HG02938 (cell line): ENCODE measurements around the gene CRTAP.
"Not testable (repeated sequence)": the region's sequence is repeated elsewhere in the genome, so short reads cannot be mapped to it uniquely, and the experiment has no call there.

Source experiments
- ATAC-seq: cut with Tn5 transposase; IDR thresholded peaks from one replicate; pipeline ENCODE4 v1.9.1; 2021; ENCODE audit warnings: mild to moderate bottlenecking, moderate library complexity; ENCODE audit not compliant: unreplicated experiment

The CRTAP gene

DNA sequence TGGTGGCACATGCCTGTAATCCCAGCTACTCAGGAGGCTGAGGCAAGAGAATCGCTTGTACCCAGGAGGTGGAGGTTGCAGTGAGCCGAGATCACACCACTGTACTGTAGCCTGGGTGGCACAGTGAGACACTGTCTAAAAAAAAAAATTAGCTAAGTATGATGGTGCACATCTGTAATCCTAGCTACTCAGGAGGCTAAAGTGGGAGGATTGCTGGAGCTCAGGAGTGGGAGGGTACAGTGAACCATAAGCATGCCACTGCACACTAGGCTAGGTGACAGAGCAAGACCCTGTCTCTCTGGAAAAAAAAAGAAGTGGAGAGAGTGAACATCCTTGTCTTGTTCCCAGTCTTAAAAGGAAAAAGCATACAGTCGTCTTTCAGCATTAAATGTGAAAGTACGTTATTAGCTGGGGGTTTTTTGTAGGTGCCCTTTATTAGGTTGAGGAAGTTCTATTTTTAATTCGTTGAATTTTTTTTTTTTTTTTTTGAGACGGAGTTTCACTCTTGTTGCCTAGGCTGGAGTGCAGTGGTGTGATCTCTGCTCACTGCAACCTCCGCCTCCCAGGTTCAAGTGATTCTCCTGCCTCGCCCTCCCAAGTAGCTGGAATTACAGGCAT lies 25.3 kb downstream of the CRTAP start:
- ATAC-seq: not testable (repeated sequence)

DNA sequence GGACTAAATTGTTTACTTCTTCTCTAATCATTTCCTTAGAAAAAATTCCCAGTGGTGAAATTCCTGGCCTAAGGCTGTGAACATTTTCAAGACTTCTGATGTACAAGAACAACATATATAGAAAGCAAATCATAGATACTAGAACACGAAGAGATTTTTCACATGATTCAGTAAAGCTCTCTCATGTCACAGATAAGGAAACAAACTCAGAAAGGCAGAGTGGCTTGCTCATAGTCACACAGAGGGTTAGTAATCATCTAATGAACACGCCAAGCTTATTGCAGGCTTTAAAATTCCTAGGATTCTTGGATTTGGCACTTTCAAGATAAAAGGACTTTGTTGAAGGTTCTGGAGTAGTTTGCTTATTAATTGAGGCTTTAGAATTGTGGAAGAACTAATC lies 26.2 kb downstream of the CRTAP start:
- no peak for ATAC-seq

DNA sequence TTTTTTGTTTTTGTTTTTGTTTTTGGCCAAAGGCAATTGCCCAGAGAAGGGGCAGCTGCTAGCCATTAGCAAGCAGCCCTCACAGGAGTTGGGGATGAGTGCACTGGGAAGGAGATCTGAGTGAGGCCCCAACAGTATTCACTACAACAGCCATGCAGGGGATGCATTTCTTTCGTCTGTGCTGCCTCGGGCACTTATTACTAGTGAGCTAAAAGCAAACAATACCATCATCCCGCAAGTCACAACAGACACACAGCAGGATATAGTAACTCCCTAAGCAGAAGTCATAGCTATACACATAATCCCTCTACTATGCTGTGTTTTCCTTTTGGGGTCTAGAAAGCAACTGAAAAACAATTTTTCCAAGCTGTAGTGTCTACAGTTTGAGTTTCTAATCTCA lies 27.2 kb downstream of the CRTAP start:
- ATAC-seq: no peak

DNA sequence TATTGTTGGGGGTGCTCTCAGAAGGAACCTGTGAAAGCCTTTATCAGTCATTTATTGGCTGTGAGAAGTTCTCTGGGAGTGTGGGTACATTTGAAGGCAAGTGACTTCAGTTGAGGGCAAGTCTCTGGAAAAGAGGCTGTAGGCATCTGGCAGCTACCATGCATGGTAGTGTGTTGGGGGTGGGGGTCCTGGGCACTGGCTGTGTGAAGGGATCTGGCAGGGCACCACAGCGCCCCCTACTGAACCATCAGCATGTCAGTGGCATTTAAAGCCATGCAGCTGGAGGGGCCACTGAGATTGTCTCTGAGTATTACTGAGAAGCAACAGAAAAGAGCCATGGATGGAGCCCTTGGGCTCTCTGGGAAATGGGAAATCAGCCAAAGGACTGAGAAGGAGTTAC lies 30.6 kb downstream of the CRTAP start:
- ATAC-seq: no peak

DNA sequence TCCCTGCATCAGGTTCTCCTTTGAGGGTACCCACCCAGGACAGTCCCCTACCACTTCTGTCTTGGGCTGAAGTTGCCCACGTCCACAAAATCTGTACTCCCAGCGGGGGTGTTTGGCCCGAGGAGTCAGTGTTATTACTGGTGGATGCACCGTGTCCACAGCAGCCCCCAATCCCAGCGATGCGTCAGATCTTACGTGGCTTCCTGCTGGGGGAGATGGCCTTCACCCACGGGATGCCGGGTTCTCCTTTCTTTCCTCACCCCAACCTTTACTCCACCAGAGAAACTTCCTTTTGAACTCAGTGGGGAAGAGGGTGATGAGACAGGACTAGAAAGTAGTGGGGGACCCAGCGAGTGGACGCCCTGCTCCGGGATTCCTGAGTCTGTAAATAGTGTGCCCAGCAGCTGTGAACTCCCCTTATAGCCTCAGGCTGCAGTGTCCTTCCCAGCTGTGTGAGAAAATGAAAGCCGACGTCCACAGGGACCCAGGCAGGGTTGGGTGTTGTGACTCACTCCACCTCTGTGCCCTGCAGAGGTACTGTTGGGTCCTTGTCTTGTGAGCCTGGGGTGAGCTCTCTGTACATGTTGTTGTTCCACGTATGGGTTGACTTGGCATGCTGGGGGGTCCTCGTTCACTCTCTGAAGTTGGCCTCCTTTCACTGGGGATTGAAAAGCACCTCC lies 31.5 kb downstream of the CRTAP start:
- no peak for ATAC-seq

DNA sequence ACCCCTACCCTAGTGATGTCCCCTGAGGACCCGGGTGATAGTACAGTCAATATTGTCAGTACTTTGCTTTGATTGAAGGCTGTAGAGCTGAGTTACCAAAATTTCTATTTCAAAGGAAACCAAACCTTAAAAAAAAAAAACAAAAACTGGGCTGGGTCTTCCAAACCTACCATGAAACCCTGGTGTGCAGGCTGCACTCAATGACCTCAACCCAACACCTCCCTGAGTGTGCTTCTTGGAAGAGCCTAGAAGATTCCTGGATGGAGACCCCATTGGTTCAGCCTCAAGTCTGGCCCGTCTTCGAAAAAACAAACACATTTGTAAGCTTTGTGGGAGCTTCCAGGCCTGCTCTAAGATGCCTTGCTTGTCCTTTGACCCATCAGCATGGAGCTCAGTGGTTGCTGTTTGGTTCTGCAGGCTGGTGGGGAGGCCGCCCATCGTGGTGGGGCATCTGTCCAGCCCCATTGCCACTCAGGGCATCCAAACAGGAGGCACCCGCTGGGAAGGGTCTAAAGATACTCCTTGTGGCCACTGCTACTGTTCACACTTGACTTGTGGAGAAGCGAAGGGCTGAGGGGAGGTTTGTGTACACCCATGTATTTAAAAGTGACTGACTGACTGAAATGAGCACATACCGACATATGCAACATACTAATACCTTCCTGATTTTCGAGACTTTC lies 32.2 kb downstream of the CRTAP start:
- ATAC-seq: no peak

DNA sequence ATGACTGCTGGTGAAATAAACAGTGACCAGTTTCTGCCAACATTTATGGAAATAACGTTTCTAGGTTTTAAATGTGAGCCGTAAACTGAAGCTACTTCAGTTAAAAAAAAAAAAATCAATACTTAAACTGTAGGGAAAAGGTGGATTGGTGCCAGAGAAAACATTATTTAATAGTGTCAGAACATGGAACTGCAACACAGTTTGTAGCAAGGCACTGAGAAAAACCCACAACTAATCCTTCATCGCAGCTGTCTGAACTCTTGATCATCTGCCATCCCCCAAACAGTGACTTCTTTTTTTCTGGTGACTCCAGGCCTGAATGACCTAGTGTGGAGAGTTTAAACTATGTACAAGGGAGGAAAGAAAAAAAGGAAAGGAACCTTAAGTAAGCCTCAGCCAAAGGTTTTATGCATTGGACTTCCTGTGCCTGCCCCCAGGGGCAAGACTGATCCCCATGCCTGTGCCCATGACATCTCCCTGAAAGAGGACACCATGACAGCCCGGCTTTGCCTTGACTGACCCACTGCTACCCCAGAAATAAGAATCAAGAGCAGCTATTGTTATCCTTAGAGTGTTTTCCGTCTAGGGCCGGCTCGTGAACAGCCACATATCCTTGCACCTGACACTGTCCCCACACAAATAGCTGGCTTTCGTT lies 33.1 kb downstream of the CRTAP start:
- ATAC-seq: no peak

DNA sequence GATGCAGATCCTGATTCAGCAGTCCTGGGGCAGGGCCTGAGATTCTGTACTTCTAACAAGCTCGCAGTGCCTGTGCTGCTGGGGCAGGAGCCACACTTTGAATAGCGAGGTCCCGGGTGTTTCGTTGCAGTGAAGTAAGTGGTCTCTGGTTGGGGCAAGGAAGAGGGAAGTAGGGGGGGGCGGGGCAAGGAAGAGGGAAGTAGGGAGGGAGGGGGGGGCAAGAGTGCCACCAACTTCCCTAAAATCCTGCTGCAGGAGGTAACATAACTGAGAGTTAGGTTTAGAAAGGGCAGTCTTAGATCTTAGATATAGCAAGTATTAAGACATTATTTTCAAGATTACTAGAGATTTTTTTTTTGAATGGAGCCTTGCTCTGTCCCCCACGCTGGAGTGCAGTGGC lies 35.5 kb downstream of the CRTAP start:
- no peak for ATAC-seq

DNA sequence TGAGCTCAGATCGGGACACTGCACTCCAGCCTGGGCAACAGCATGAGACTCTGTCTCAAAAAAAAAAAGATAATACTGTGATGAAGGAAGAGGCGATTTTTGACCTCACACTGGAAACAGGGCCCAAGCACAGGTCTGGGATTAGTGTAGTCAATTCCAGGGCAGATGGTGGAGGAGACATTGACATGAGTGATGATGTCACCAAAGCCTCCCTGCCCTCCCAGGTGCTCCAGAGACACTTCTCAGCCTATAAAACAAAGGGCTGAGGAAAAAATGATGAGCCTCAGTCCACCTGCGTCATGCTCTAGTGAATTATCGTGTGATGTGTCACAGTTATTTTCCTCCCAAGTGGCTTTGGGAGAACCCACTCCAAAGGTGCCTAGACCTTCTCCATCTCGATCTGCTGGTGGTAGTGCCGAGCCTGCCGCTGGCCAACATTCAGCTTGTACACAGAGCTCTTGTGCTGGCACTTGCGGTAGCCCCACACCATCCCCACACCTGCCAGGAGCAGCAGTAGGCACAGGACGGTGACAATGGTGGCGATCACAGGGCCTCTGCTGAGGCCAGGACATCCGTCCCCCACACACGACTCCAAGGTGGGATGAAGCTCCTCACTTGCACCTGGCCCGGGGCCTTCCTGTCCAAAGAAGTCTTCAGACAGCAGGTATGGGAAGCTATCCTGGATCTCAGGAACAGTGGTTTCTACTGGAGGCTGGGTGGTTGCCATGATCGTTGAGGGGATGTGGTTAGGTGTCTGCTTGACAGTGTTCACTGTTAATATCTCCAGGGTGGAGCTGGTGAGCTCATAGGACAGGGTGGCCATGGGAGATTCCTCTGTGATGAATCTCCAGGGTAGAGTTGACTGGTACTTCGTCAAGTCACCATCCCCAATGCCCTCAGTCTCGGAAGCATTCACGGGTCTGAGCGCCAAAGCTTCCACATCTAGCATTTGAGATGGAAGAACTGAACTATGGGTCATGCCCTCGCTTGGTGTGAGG lies 38.8 kb downstream of the CRTAP start:
- no peak for ATAC-seq

DNA sequence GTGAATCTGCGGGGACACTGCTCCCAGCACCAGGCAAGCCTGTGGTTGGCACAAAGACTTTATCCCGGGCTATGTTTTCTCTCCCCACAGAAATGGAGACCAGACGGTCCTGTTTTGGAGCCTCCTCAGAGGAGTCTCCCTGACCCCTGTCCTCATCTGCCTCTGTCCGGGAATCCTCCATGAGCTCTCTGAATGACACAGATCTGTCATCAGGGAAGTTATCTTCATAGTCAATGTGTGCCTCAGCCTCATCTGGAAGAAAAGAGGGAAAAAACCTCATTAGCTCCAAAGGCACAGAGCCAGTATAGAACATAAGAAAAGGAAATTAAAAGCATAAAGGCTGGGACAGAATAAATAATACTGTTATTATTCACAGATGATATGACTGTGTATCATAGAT lies 40.0 kb downstream of the CRTAP start:
- ATAC-seq: no peak

DNA sequence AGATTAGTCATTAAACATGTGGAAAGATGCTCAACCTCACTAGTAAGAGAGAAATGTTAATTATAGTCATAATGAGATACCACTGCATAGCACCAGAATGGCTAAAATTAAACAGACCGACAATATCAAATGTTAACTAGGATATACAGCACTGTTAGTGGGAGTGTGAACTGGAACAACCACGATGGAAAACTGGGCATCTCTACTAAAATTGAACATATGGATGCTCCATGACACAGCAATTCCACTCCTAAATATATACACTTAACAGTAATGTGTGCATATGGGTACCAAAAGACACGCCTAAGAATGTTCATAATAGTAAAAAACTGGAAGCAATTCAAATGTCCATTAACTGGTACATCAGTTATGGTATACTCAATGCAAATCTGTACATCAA lies 41.5 kb downstream of the CRTAP start:
- ATAC-seq: no peak

DNA sequence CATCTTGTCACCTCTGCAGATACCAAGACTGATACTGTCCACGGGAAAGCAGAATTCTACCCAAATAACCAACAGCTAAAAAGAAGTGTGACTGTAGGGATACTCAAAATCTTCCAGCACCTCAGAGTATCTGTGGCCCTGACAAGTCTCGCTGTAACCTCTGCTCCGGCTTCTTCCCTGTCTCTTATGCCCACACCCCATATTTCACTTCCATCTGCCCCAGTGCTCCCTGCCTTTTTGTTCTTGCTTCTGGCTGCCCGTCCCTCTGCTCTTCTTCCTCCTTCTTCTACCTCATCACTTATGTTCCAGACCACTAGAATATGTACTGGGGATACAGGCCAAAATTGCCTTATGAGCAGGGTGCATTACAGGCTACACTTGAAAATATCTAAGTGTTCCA lies 45.4 kb downstream of the CRTAP start:
- no peak for ATAC-seq

DNA sequence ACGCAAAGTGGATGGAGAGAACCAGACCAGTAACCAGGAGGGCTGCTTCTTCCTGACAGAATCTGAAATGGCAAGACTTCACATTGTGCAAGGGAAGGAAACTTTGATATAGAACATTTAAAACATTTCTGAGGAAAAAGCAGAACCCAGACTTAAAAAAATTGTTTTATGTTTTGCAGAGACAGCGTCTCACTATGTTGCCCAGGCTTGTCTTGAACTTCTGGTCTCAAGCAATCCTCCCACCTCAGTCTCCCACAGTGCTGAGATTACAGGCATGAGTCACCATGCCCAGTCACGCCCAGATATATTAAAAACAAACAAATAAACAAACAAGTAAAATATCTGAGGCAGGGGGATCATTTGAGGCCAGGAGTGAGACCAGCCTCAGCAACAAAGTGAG lies 46.2 kb downstream of the CRTAP start:
- ATAC-seq: no peak

DNA sequence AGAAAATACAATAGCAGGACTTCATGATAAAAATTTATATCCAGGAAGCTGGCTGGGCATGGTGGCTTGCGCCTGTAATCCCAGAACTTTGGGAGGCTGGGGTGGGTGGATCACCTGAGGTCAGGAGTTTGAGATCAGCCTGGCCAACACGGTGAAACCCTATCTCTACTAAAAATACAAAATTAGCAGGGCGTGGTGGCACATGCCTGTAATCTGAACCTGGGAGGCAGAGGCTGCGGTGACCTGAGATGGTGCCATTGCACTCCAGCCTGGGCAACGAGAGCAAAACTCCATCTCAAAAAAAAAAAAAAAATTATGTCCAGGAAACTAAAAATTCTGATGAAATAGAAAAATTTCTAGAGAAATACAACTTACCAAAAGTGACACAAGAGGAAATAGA lies 48.8 kb downstream of the CRTAP start:
- ATAC-seq: not testable (repeated sequence)

DNA sequence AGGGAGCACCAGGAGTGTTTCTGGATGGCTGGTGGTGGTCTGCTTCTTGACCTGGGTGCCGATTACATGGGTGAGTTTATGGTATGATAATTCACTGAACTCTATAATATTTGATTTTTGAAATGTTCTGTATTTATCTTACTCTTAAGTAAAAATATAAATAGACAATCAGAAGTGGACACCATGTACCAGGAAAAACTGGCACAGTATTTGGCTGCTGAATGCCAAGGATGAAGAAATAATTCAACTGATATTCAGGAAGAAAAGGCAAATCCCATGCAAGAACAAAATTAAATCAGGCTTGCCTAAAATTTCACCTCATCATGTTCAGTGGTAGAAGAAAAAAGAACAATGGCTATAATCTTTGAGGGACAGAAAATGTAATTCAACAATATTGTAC lies 51.6 kb downstream of the CRTAP start:
- ATAC-seq: no peak

DNA sequence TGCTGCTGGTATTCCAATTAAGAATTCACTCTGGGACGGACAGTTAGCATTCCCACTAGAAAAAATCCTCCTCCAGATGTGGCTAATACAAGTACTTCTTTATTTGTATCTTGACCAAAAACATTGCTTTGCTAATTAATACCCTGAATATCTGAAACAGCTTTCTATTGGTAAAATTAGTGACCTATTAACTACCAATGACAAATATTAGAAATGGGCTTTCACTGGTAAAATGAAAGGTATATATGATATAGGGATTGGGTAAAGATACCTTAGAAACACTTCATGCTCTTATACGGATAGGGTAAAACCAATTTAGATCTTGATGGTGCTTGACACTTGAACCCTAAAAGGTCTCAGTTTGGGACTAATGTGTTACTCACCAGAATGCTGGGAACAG lies 52.3 kb downstream of the CRTAP start:
- no peak for ATAC-seq

DNA sequence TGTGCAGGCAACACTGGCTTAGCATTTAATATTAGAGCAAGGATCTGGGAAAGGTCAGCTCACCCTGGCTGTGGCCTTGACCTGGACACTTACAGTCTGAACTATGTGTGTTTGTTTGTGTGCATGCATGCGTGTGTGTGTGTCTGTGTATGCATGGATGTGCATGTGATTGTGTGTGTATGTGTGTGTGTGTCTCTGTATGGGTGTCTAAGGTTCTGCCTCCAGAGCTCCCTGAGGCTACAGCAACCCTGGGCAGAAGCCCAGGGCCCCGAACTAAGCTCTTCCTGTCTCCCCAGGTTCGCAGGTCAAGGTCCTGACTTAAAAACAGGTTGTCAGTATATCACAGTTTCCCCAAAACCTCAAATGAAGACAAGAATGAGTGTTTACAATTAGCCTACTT lies 53.5 kb downstream of the CRTAP start:
- ATAC-seq: no peak

DNA sequence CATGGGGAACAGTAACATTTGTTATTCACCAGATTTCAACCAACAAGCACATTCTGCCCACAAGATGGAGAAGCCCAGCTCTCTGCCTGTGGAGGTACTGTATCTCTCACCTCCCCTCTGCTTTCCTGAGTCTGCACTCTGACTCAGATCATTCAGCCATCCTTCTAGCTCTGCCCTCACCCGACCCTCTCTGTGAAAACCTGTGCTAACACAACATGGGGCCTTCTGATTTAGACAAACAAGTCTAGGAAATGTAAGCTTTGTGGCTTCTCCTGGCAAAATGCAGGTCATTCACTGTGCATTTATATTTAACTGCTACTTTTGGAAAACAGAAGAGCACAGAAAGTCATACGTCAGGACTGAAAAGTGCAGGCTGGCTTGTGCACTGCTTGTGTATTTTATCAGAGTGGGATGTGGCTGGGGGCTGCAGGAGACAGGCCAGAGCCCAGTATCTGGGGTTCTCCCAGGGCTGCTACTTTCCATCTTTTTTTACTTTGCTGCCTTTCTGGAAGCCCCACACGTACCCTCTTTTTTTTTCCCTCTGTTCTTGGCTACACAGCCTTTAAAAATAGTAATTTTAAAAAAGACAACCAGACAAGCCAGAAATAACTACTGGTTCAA lies 54.0 kb downstream of the CRTAP start:
- no peak for ATAC-seq

DNA sequence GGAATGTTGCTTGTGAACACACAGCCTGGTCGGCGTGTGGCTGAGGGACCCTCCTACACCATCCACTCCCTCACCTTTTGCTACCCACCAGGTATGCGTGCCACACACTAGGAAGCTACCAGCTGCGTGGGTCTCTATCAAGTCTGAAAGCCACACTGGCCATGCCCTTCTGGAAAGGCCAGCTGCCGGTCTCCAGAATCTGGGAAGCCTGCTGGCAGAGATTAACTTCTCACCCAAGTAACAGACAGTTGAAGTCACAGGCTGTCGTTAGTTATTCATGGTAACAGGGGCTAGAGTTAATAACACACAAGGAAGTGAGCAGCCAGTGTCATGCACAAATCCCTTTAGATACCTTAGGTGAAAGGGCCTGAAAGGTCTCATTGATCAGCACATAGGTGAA lies 56.7 kb downstream of the CRTAP start:
- no peak for ATAC-seq

DNA sequence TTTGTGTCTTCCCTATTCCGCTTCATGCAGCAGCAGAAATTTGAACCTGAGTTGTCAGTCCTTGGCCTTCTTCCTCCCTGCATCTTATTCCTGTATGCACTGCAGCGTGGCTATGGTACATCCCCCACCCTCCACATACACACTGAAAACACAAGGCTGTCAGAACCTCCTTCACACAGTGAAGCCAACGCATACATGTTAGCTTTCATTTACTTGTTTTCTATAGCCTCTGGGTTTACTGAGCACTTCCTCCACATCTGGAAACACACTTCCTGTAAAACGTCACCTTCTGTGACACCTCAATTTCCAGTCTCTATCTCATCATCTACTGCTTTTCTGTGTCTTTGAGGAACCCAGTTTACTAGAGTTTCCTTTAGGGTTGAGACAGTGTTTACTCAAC lies 57.8 kb downstream of the CRTAP start:
- no peak for ATAC-seq
